Vagina (tissue), 2 donors: ENCODE data around the gene DNLZ. TPM values are rescaled to one million over a fixed set of nuclear protein-coding genes. Genes with fewer than 3 reads are reported as not detected.

Source experiments
- DNase-seq, 2 donors: peaks; one replicate each; pipeline ENCODE4 v3.0.0-alpha.2; 2017; ENCODE audit errors: extremely low spot score in 2 of 2
- H3K27ac ChIP-seq: fragments of 200-600 bp; sonication (generic); one replicate; pipeline ENCODE4 v1.5.1; 2019
- H3K27me3 ChIP-seq: fragments of 200-600 bp; sonication (generic); one replicate; pipeline ENCODE4 v1.5.1; 2019
- H3K36me3 ChIP-seq, 2 donors: fragments of 200-600 bp; sonication (generic); one replicate each; pipeline ENCODE4 v1.5.1; 2017 to 2019
- H3K4me1 ChIP-seq: fragments of 200-600 bp; sonication (generic); one replicate; pipeline ENCODE4 v1.5.1; 2019
- H3K4me3 ChIP-seq, 2 donors: fragments of 200-600 bp; sonication (generic); 1 replicate in 1 of 2; 2 replicates in 1 of 2; pipeline ENCODE4 v1.5.1; 2016 to 2019
- H3K9me3 ChIP-seq: fragments of 200-600 bp; sonication (generic); one replicate; pipeline ENCODE4 v1.5.1; 2019
- CTCF ChIP-seq, 3 experiments: fragments of 450-650 bp in 2 of 3; fragments of 200-600 bp in 1 of 3; sonication (generic) in 1 of 3; IDR thresholded peaks; one replicate each; pipeline ENCODE4 v1.5.1; 2017 to 2019; ENCODE audit warnings: antibody characterized with exemption in 3 of 3, mild to moderate bottlenecking in 2 of 3, moderate library complexity in 2 of 3
- POLR2A ChIP-seq, 2 donors: fragments of 450-650 bp; IDR thresholded peaks; one replicate each; pipeline ENCODE4 v1.6.1; 2017; ENCODE audit warnings: antibody characterized with exemption in 2 of 2, mild to moderate bottlenecking in 2 of 2, moderate library complexity in 2 of 2
- POLR2AphosphoS5 ChIP-seq, 2 donors: sonication (generic); formaldehyde crosslinking; IDR thresholded peaks; one replicate each; pipeline ENCODE4 v1.9.0; 2017; ENCODE audit warnings: antibody characterized with exemption in 2 of 2, mild to moderate bottlenecking in 2 of 2, low read depth in 1 of 2; ENCODE audit not compliant: insufficient read depth in 1 of 2
- intact Hi-C: fragments of 100-400 bp; cut with DNase I; formaldehyde crosslinking; loops from one replicate; pipeline ENCODE4 v1.15.1; 2023
- total RNA-seq: library from RNA; depleted of rRNA; stranded (reverse); fragments of >200 nt; gene quantifications from one replicate; pipeline ENCODE4 v1.2.3, GENCODE V29; 2016

DNLZ gene
- total RNA-seq, 1 donor from 2014 or later = 25.0 TPM

GRCh38 chr9:136328011-136328621 lies 35.4 kb downstream of the DNLZ start:
- H3K27ac ChIP-seq = peak overlapping the region; percentile 94
- H3K4me1 ChIP-seq = peaks cover 58% of the 10 kb centered on the region
- no peak for DNase-seq

GRCh38 chr9:136327304-136327974 lies 36.1 kb downstream of the DNLZ start, which contains the start of gene GPSM1:
Gene GPSM1 (plus strand): TSS chr9:136327539. CDS start chr9:136327696, 157 bp downstream.
- no peaks in the 10 kb centered on the region for H3K27me3 ChIP-seq
- no peaks in the 10 kb centered on the region for H3K36me3 ChIP-seq
- H3K4me3 ChIP-seq = peak within 1 kb of the TSS; percentile 71 to 87
- H3K9me3 ChIP-seq = no peaks in the 10 kb centered on the region
- intact Hi-C loops = no loop called here
- H3K27ac ChIP-seq = peak within 1 kb of the TSS; percentile 94
- no peak for DNase-seq
- H3K4me1 ChIP-seq = peaks cover 58% of the 10 kb centered on the region
- TF ChIP-seq CTCF (IDR thresholded peaks at IDR 0.05) = no peak
- TF ChIP-seq POLR2A (IDR thresholded peaks at IDR 0.05) = peak in 1 of 2 donors; percentile 55
- no peak for TF ChIP-seq POLR2AphosphoS5 (IDR thresholded peaks at IDR 0.05; ENCODE audit: insufficient read depth in 1 of 2, low read depth in 1 of 2)

More at GRCh38 chr9:136328011-136328621, 35.4 kb downstream of the DNLZ start:
- Histone ChIP-seq H3K27me3 (no peaks in the 10 kb centered on the region), H3K36me3 (no peaks in the 10 kb centered on the region), H3K9me3 (no peaks in the 10 kb centered on the region), H3K4me3 (peak overlapping the region; percentile 71 to 87)
- intact Hi-C loops = no loop called here
- TF ChIP-seq POLR2A (IDR thresholded peaks at IDR 0.05) (no peak), POLR2AphosphoS5 (IDR thresholded peaks at IDR 0.05; ENCODE audit: insufficient read depth in 1 of 2, low read depth in 1 of 2) (peak in 1 of 2 donors; percentile 31), CTCF (IDR thresholded peaks at IDR 0.05) (no peak)

DNA sequence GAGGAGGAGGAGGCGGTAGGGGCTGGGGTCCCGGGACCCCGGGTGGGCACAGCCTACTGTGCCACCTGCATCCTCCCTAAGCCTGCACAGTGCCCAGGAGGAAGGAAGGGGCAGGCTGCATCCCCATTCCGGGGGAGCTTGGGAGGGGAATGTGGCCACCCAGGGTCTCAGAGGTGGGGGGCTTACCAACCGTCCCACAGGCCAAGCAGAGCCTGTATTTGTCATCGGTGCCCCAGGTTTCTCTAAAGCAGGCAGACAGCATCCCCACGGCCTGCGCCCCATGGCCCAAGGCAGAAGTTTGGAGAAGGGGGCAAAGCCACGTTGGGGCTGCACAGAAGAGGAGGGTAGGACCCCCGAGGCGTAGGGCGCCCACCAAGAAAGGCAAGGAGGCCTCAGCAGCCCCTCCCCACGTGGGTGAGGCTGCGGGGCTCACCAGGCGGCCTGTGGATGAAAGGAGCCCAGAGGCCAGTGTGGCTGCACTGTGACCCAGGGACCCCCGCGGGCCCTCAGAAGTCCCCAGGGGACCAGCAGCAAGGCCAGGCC lies 36.7 kb downstream of the DNLZ start:
- DNase-seq = no peak
- Histone ChIP-seq H3K27me3 (no peaks in the 10 kb centered on the region), H3K36me3 (no peaks in the 10 kb centered on the region), H3K27ac (peak overlapping the region; percentile 94), H3K9me3 (no peaks in the 10 kb centered on the region), H3K4me1 (peaks cover 58% of the 10 kb centered on the region), H3K4me3 (peak overlapping the region; percentile 71 to 87)
- intact Hi-C loops = no loop called here
- no peak for TF ChIP-seq POLR2A (IDR thresholded peaks at IDR 0.05)
- TF ChIP-seq CTCF (IDR thresholded peaks at IDR 0.05) = no peak
- TF ChIP-seq POLR2AphosphoS5 (IDR thresholded peaks at IDR 0.05; ENCODE audit: insufficient read depth in 1 of 2, low read depth in 1 of 2) = no peak

DNA sequence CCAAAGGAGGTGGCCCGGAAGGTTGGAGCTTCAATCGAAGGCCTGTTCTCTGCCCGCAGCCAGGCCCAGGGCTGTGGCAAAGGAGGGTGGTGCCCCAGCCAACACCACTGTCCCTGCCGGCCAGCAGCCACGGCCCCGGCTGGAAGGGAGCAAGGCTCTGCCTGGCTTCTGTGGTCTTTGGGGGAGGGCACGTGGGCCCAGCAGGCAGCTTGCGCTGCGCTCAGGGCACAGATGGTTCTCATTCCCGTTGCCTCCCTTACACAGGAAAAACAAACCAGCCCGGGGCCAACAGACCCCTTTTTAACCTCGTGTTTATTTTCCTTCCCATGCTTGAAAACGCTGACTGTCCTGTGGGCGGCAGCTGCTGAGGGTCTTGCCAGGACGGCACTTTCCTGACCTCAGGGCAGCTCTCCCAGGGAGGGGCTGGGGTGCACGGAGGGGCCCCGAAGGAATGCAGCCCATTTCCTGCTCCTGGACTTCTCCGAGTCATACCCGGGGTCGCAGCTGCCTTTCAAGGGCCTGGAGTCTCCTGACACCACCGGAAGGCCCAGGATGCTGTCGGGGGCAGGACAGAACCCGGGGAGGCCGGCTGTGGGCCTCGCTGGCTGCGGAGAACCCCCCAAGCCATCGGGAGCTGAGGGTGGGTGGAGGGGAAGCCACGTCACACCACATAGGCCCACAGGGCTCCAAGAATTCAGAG lies 37.3 kb downstream of the DNLZ start:
- H3K27me3 ChIP-seq = no peaks in the 10 kb centered on the region
- peak overlapping the region; percentile 94 for H3K27ac ChIP-seq
- no peaks in the 10 kb centered on the region for H3K36me3 ChIP-seq
- no peaks in the 10 kb centered on the region for H3K9me3 ChIP-seq
- peak overlapping the region; percentile 71 to 87 for H3K4me3 ChIP-seq
- H3K4me1 ChIP-seq = peaks cover 58% of the 10 kb centered on the region
- intact Hi-C loops = no loop called here
- TF ChIP-seq POLR2AphosphoS5 (IDR thresholded peaks at IDR 0.05; ENCODE audit: insufficient read depth in 1 of 2, low read depth in 1 of 2) = peak in 1 of 2 donors; percentile 62
- TF ChIP-seq POLR2A (IDR thresholded peaks at IDR 0.05) = no peak
- no peak for TF ChIP-seq CTCF (IDR thresholded peaks at IDR 0.05)
- DNase-seq = no peak
